ENCODE results near the gene FAM174C. TPM values are rescaled to one million over a fixed set of nuclear protein-coding genes. Genes with fewer than 3 reads are reported as not detected.

Gene FAM174C
- total and polyA plus RNA-seq, 2 of the 8 experiments (the other 6 are each of a cell fraction or from before 2014, with no cell fraction given), result 44.5 to 125 TPM

DNA sequence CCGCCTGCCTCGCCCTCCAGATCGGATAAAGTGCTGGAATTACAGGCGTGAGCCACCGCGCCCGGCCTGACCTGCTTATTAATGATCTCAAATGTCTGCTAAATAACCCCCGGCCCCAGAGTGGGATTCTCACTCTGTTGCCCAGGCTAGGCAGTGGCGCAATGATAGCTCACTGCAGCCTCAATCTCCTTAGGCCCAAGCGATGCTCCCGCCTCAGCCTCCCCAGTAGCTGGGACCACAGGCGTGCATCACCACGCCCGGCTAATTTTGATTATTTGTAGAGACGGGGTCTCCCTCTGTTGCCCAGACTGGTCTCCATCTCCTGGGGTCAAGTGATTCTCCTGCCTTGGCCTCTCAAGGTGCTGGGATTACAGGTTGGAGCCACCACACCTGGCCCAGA lies 34.4 kb upstream of the FAM174C start:
- H3K4me3 ChIP-seq (ENCODE audit: extremely low read depth in 1 of 4, insufficient read depth in 2 of 4, low read depth in 3 of 4, low read length in 4 of 4), result peak overlapping the region in 2 of 4 experiments; percentile 10 to 95; a peak in 4 of 8 replicates
- H3K27ac ChIP-seq (ENCODE audit: low read depth, low read length), result no peak overlapping the region
- no peak overlapping the region for H4K91ac ChIP-seq (replicated peaks; ENCODE audit: insufficient read length, low read length)
- H3K79me2 ChIP-seq (ENCODE audit: control insufficient read depth in 1 of 2, insufficient read depth in 2 of 2, low read length in 2 of 2), result peaks cover 0 to 7% of the 10 kb centered on the region in 2 experiments; a peak in 1 of 4 replicates
- CTCF ChIA-PET (ENCODE audit: partially characterized antibody), result interaction anchor here (0.7 to 7.7 kb wide), 14 partner anchors 17 to 253 kb away, joined by 3 to 212 read pairs (median 3); partner anchors contain the start of gene CIRBP
- peak overlapping the region; percentile 57 to 89 for H3K4me2 ChIP-seq (ENCODE audit: insufficient read depth in 1 of 2, low read depth in 2 of 2, low read length in 2 of 2)
- WGBS, 2 experiments (ENCODE audit: extremely low coverage in 1 of 2, insufficient coverage in 1 of 2, insufficient read length in 1 of 2, insufficient replicate concordance in 2 of 2, low coverage in 1 of 2, low lambda C conversion rate in 2 of 2, missing lambda C conversion rate in 1 of 2), result 80% methylated on average over 15 of the region's 15 CpGs; no CpG with 5 or more reads in 1 of the 2 experiments
- no peak overlapping the region for H3K18ac ChIP-seq (ENCODE audit: extremely low read depth, low read length)
- H3K27me3 ChIP-seq (replicated peaks in 1 of 4; ENCODE audit: control insufficient read depth in 3 of 4, extremely low read depth in 1 of 4, insufficient read depth in 3 of 4, low read length in 3 of 4), result no peaks in the 10 kb centered on the region
- H3K23me2 ChIP-seq (ENCODE audit: low read depth, low read length), result peaks cover 15% of the 10 kb centered on the region; the same call in 1 of the 2 replicates
- H2BK12ac ChIP-seq (ENCODE audit: low read depth, low read length), result no peak overlapping the region
- H2BK5ac ChIP-seq (ENCODE audit: low read depth, low read length), result no peak overlapping the region
- DNase-seq (ENCODE audit: low read depth in 1 of 2, low spot score in 2 of 2) (peak in 1 of 2 experiments; percentile 52), FAIRE-seq (no peak)
- no peak overlapping the region for H2AFZ ChIP-seq (ENCODE audit: low read length)
- no peak overlapping the region for H3K9ac ChIP-seq (replicated peaks in 1 of 4; ENCODE audit: extremely low read depth in 1 of 4, low read depth in 3 of 4, low read length in 3 of 4)
- peaks cover 9% of the 10 kb centered on the region for H3K79me1 ChIP-seq (ENCODE audit: low read depth, low read length)
- no peak overlapping the region for H3K23ac ChIP-seq (ENCODE audit: insufficient read length)
- H3K4ac ChIP-seq (replicated peaks; ENCODE audit: insufficient read length, low read depth, low read length), result no peak overlapping the region
- H3K4me1 ChIP-seq (replicated peaks in 1 of 4; ENCODE audit: control insufficient read depth in 3 of 4, insufficient read depth in 4 of 4, low read length in 3 of 4), result peaks cover 0 to 27% (median 13%) of the 10 kb centered on the region in 4 experiments; a peak in 5 of 7 replicates
- no peak overlapping the region for H2BK20ac ChIP-seq (ENCODE audit: low read length)
- no peak overlapping the region for H2BK120ac ChIP-seq (replicated peaks; ENCODE audit: low read depth, low read length)
- H3K14ac ChIP-seq (ENCODE audit: insufficient read length), result no peak overlapping the region
- H3K36me3 ChIP-seq (ENCODE audit: control insufficient read depth in 2 of 4, insufficient read depth in 4 of 4, low read length in 3 of 4), result no peaks in the 10 kb centered on the region
- H3K9me3 ChIP-seq (ENCODE audit: insufficient read depth in 2 of 2, low read depth in 1 of 2, low read length in 1 of 2), result no peaks in the 10 kb centered on the region
- no peak overlapping the region for H2AK5ac ChIP-seq (ENCODE audit: low read depth, low read length)
- H3K56ac ChIP-seq (replicated peaks; ENCODE audit: insufficient read length, low read depth, low read length), result no peak overlapping the region
- POLR2A ChIA-PET (ENCODE audit: partially characterized antibody), result interaction anchor here (0.7 to 10.1 kb wide), 15 partner anchors 8 to 366 kb away, joined by 3 to 355 read pairs (median 4); partner anchors contain the start of genes CIRBP, CNN2 and GPX4
- no peak overlapping the region for H4K8ac ChIP-seq (ENCODE audit: extremely low read depth, insufficient read depth, low read length)
- H4K5ac ChIP-seq (ENCODE audit: insufficient read length, low read depth, low read length), result no peak overlapping the region
- H4K20me1 ChIP-seq (replicated peaks in 1 of 2; ENCODE audit: control insufficient read depth in 1 of 2, insufficient read depth in 2 of 2, low read length in 2 of 2), result peaks cover 0 to 7% of the 10 kb centered on the region in 2 experiments
- H2BK15ac ChIP-seq (ENCODE audit: low read length), result no peak overlapping the region
- no peak for TF ChIP-seq SIX5 (IDR thresholded peaks at IDR 0.05; ENCODE audit: low read depth, low read length)
- TF ChIP-seq ASH2L (IDR thresholded peaks at IDR 0.05; ENCODE audit: low read length), result no peak
- no peak for TF ChIP-seq CBX8 (IDR thresholded peaks at IDR 0.05; ENCODE audit: borderline replicate concordance, low read depth, low read length)
- no peak for TF ChIP-seq TAF1 (IDR thresholded peaks at IDR 0.05; ENCODE audit: low read depth, low read length)
- no peak for TF ChIP-seq CBX5 (IDR thresholded peaks at IDR 0.05; ENCODE audit: low read depth, low read length)
- TF ChIP-seq, protein P1, sequence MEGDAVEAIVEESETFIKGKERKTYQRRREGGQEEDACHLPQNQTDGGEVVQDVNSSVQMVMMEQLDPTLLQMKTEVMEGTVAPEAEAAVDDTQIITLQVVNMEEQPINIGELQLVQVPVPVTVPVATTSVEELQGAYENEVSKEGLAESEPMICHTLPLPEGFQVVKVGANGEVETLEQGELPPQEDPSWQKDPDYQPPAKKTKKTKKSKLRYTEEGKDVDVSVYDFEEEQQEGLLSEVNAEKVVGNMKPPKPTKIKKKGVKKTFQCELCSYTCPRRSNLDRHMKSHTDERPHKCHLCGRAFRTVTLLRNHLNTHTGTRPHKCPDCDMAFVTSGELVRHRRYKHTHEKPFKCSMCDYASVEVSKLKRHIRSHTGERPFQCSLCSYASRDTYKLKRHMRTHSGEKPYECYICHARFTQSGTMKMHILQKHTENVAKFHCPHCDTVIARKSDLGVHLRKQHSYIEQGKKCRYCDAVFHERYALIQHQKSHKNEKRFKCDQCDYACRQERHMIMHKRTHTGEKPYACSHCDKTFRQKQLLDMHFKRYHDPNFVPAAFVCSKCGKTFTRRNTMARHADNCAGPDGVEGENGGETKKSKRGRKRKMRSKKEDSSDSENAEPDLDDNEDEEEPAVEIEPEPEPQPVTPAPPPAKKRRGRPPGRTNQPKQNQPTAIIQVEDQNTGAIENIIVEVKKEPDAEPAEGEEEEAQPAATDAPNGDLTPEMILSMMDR (IDR thresholded peaks at IDR 0.05; ENCODE audit: control extremely low read depth in 1 of 3, insufficient read depth in 1 of 3, low read depth in 1 of 3, low read length in 3 of 3), result no peak
- no peak for TF ChIP-seq RFX5 (IDR thresholded peaks at IDR 0.05; ENCODE audit: borderline replicate concordance, low read depth, low read length)
- TF ChIP-seq KDM4A (IDR thresholded peaks at IDR 0.05; ENCODE audit: low read depth, low read length, severe bottlenecking), result no peak

Measured in H1 (cell line).